Measurements from ENCODE around the gene SMAD3. TPM values are rescaled to one million over a fixed set of nuclear protein-coding genes. Genes with fewer than 3 reads are reported as not detected.

SMAD3 gene
- total and polyA plus RNA-seq, 4 donors = 10.9 to 41.6 (median 23.4) TPM

DNA sequence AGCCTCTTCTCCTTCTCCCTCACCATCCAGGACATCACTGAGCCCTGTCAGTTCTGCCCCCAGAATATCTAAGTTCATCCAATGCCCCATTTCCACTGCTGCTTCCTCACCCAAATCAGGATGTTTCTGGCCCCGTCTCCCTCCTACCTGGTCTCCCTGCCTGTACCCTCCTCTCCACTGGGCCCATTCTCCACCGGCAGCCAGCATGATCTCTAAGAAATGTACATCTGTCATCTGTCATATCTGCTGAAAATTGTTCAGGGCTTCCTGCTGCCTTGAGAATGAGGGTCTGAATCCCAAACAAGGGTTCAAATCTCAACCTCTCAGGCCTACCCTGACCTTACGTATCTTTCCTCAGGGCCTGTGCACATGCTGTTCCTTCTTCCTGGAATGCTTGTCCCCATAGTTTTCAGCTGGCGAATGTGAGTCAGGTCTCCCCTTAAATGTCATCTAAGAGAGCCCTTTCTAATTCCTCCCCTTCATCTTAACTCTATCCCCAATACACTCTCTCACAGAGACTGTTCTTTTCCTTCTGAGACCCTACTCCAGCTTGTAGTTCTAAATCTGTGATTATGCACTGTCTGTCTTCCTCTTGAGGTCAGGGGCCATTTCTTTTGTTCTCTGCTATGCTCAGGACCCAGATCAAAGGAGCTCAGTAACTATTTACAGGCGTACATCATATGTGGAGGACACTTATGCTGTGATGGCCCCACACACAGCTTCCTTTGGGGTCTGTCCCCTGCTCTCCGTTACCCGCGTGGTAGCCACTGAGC is 40.8 kb downstream of the SMAD3 start:
- Histone ChIP-seq H3K9ac (ENCODE audit: insufficient read depth in 1 of 2, low read length in 2 of 2) (no peak overlapping the region), H3K36me3 (ENCODE audit: control insufficient read depth in 4 of 4, insufficient read depth in 4 of 4, low read length in 4 of 4) (no peaks in the 10 kb centered on the region), H3K9me3 (ENCODE audit: control insufficient read depth in 4 of 4, insufficient read depth in 3 of 4, low read length in 3 of 4) (peaks cover 0 to 2% (median 0%) of the 10 kb centered on the region in 4 donors), H3K4me1 (ENCODE audit: control insufficient read depth in 5 of 5, insufficient read depth in 5 of 5, low read length in 5 of 5) (peaks cover 23 to 63% (median 36%) of the 10 kb centered on the region in 5 donors), H3K27ac (ENCODE audit: low read depth in 1 of 2, low read length in 1 of 2) (peak overlapping the region; percentile 70 to 72), H3K4me3 (no peak overlapping the region), H3K27me3 (ENCODE audit: control insufficient read depth in 3 of 3, insufficient read depth in 3 of 3, low read length in 2 of 3) (no peaks in the 10 kb centered on the region)
- 78 to 81% methylated on average over 8 of the region's 8 CpGs for WGBS, 2 donors
- TF ChIP-seq, protein P1, sequence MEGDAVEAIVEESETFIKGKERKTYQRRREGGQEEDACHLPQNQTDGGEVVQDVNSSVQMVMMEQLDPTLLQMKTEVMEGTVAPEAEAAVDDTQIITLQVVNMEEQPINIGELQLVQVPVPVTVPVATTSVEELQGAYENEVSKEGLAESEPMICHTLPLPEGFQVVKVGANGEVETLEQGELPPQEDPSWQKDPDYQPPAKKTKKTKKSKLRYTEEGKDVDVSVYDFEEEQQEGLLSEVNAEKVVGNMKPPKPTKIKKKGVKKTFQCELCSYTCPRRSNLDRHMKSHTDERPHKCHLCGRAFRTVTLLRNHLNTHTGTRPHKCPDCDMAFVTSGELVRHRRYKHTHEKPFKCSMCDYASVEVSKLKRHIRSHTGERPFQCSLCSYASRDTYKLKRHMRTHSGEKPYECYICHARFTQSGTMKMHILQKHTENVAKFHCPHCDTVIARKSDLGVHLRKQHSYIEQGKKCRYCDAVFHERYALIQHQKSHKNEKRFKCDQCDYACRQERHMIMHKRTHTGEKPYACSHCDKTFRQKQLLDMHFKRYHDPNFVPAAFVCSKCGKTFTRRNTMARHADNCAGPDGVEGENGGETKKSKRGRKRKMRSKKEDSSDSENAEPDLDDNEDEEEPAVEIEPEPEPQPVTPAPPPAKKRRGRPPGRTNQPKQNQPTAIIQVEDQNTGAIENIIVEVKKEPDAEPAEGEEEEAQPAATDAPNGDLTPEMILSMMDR (IDR thresholded peaks at IDR 0.05; ENCODE audit: control extremely low read depth, extremely low read depth) = no peak
- DNase-seq (no peak), ATAC-seq (ENCODE audit: insufficient read depth, low FRiP score) (no peak)

DNA sequence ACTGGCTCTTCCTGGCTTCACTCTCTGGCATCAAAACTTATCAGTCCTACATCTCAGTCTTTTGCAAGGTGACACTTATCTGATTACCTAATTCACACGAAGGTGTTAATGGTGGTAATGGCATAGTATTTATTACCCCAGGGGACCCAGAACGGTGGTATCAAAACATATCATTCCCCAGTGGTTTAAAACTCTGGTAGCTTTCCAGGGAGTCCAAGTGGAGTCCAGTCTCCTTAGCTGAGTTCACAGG is 41.3 kb downstream of the SMAD3 start:
- H3K4me3 ChIP-seq = no peak overlapping the region
- peaks cover 0 to 7% (median 0%) of the 10 kb centered on the region in 4 donors for H3K9me3 ChIP-seq (ENCODE audit: control insufficient read depth in 4 of 4, insufficient read depth in 3 of 4, low read length in 3 of 4)
- TF ChIP-seq, protein P1 (IDR thresholded peaks at IDR 0.05; ENCODE audit: control extremely low read depth, extremely low read depth) = no peak
- 29 to 47% methylated on average over 2 of the region's 2 CpGs for WGBS, 2 donors
- DNase-seq (no peak), ATAC-seq (ENCODE audit: insufficient read depth, low FRiP score) (no peak)
- H3K9ac ChIP-seq (ENCODE audit: insufficient read depth in 1 of 2, low read length in 2 of 2) = no peak overlapping the region
- H3K36me3 ChIP-seq (ENCODE audit: control insufficient read depth in 4 of 4, insufficient read depth in 4 of 4, low read length in 4 of 4) = no peaks in the 10 kb centered on the region
- peak overlapping the region; percentile 70 to 72 for H3K27ac ChIP-seq (ENCODE audit: low read depth in 1 of 2, low read length in 1 of 2)
- H3K4me1 ChIP-seq (ENCODE audit: control insufficient read depth in 5 of 5, insufficient read depth in 5 of 5, low read length in 5 of 5) = peaks cover 18 to 60% (median 36%) of the 10 kb centered on the region in 5 donors
- H3K27me3 ChIP-seq (ENCODE audit: control insufficient read depth in 3 of 3, insufficient read depth in 3 of 3, low read length in 2 of 3) = no peaks in the 10 kb centered on the region

DNA sequence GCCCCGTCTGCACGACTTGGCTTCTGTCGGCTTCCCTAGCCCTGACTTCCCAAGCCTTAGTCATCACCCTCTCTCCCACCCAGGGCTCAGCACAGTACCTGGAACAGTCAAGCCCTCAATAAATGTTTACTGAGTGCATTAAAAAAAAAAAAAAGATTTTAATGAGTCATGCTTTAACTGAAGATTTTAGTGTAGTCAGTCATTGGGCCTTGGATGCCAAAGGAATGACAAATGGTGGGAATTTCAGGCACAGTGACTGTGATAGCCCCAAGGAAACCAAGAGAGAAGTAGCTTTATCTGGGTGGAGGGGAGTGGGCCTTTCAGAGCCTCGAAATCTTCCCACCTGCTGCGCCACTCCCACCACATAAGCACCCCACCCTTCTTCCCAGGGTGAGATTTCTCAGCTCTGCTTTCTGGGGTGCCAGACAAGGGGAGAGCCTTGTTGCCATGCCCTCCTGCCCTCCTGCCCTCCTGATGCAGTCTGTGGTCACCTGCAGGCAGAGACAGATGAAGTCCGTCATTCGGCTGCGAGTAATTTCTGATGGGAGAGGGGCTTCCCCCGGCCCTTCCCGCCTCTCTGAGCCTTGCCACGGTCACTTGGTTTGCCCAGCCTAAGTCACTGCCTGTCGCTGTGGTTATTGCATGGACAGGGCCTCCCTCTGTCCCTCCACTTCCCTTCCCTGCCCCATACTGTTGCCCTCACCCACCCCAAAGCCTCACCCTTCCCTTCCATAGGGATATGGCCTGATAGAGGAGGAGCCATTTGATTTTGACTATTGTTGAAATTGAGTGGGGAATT is 41.8 kb downstream of the SMAD3 start:
- no peak for DNase-seq
- peak overlapping the region; percentile 70 to 91 for H3K27ac ChIP-seq (ENCODE audit: low read depth in 1 of 2, low read length in 1 of 2)
- ATAC-seq (ENCODE audit: insufficient read depth, low FRiP score) = peak; percentile 75
- H3K4me3 ChIP-seq = no peak overlapping the region
- no peaks in the 10 kb centered on the region for H3K27me3 ChIP-seq (ENCODE audit: control insufficient read depth in 3 of 3, insufficient read depth in 3 of 3, low read length in 2 of 3)
- peaks cover 0 to 8% (median 0%) of the 10 kb centered on the region in 4 donors for H3K9me3 ChIP-seq (ENCODE audit: control insufficient read depth in 4 of 4, insufficient read depth in 3 of 4, low read length in 3 of 4)
- WGBS, 2 donors = 68 to 74% methylated on average over 12 of the region's 12 CpGs
- TF ChIP-seq, protein P1 (IDR thresholded peaks at IDR 0.05; ENCODE audit: control extremely low read depth, extremely low read depth) = no peak
- no peak overlapping the region for H3K9ac ChIP-seq (ENCODE audit: insufficient read depth in 1 of 2, low read length in 2 of 2)
- no peaks in the 10 kb centered on the region for H3K36me3 ChIP-seq (ENCODE audit: control insufficient read depth in 4 of 4, insufficient read depth in 4 of 4, low read length in 4 of 4)
- peaks cover 13 to 60% (median 36%) of the 10 kb centered on the region in 5 donors for H3K4me1 ChIP-seq (ENCODE audit: control insufficient read depth in 5 of 5, insufficient read depth in 5 of 5, low read length in 5 of 5)
